BLaER1 (cell line): Measurements from ENCODE around the gene TAOK2.
A peak's percentile ranks its signal among the peaks of the same experiment; 100 is the strongest.

Source experiments
- H3K27ac ChIP-seq: shearing (Covaris generic); formaldehyde crosslinking; 2 replicates; pipeline ENCODE4 v1.8.1; 2022
- H3K27me3 ChIP-seq: shearing (Covaris generic); formaldehyde crosslinking; 2 replicates; pipeline ENCODE4 v1.8.1; 2022
- H3K36me3 ChIP-seq: shearing (Covaris generic); formaldehyde crosslinking; 2 replicates; pipeline ENCODE4 v1.8.1; 2022
- H3K4me1 ChIP-seq: shearing (Covaris generic); formaldehyde crosslinking; 2 replicates; pipeline ENCODE4 v1.8.1; 2022
- H3K4me2 ChIP-seq: shearing (Covaris generic); formaldehyde crosslinking; 2 replicates; pipeline ENCODE4 v1.8.1; 2022
- H3K4me3 ChIP-seq: shearing (Covaris generic); formaldehyde crosslinking; 2 replicates; pipeline ENCODE4 v1.8.1; 2022
- H3K9ac ChIP-seq: shearing (Covaris generic); formaldehyde crosslinking; 2 replicates; pipeline ENCODE4 v1.8.1; 2022
- H3K9me3 ChIP-seq: shearing (Covaris generic); formaldehyde crosslinking; 2 replicates; pipeline ENCODE4 v1.8.1; 2022
- H4K20me1 ChIP-seq: shearing (Covaris generic); formaldehyde crosslinking; 2 replicates; pipeline ENCODE4 v1.8.1; 2022
- Cebpa-rat ChIP-seq: shearing (Covaris generic); IDR thresholded peaks from 2 replicates; pipeline ENCODE4 v1.8.1; 2022

TAOK2 gene

DNA sequence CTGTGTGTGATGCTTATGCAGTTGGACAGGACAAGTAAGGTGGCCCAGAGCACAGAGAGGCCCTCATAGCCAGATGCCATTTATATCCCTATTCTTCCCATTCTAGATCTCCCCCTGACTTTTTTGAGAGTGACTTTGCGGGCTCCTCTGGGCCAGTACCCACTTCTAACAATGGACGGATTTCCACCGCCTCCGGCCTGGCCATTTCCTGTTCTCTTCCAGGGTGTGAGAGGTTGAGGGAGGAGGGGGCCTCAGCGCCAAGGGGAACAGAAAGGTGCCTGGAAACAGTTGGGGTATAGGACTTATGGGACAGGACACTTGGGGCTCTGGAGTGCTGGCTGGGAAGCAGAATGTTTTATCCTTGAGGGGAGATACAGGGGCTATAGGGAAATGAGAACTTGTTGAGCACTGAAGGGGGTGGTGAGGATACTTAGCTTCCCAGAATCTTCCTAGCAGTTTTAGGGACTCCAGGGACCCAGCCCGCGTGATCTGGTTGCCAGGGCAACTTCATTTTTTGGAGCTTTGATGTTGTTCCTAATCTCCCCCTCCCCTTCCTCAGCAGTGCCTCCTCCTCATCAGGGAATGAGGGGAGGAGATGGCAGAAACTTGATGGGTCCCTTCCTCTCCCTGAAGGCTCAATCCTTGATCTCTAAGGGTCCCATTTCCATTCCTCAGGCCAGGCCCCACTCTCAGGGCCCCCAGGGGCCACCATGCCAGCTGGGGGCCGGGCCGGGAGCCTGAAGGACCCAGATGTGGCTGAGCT lies 3.6 kb downstream of the TAOK2 start:
- Histone ChIP-seq H3K36me3 (peaks cover 62% of the 10 kb centered on the region), H3K4me1 (peaks cover 49% of the 10 kb centered on the region), H4K20me1 (peaks cover 54% of the 10 kb centered on the region), H3K27ac (peak overlapping the region; percentile 12; the same call in 1 of the 2 replicates), H3K4me3 (no peak overlapping the region), H3K4me2 (peak overlapping the region; percentile 98), H3K9ac (peak overlapping the region; percentile 86), H3K27me3 (no peaks in the 10 kb centered on the region), H3K9me3 (no peaks in the 10 kb centered on the region; the same call in 1 of the 2 replicates)
- no peak for TF ChIP-seq Cebpa-rat

DNA sequence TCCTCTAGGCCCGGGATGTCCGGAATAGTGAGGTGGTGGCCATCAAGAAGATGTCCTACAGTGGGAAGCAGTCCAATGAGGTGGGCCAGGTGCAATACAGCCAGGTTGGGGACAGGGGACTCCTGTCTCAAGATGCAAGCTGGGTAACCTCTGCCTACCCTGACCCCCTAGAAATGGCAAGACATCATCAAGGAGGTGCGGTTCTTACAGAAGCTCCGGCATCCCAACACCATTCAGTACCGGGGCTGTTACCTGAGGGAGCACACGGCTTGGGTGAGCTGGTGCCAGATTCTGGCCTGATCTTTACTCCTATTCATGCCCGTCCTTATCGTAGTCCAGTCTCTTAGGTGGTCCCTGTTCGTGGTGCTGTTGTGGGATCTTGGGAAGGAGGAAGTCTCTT lies 4.4 kb downstream of the TAOK2 start:
- H3K9me3 ChIP-seq = no peaks in the 10 kb centered on the region
- peak overlapping the region; percentile 98; the same call in 1 of the 2 replicates for H3K4me2 ChIP-seq
- H4K20me1 ChIP-seq = peaks cover 54% of the 10 kb centered on the region
- H3K4me1 ChIP-seq = peaks cover 45% of the 10 kb centered on the region
- no peak overlapping the region for H3K4me3 ChIP-seq
- H3K36me3 ChIP-seq = peaks cover 65% of the 10 kb centered on the region
- TF ChIP-seq Cebpa-rat = no peak
- no peak overlapping the region for H3K27ac ChIP-seq
- no peaks in the 10 kb centered on the region for H3K27me3 ChIP-seq
- H3K9ac ChIP-seq = no peak overlapping the region

DNA sequence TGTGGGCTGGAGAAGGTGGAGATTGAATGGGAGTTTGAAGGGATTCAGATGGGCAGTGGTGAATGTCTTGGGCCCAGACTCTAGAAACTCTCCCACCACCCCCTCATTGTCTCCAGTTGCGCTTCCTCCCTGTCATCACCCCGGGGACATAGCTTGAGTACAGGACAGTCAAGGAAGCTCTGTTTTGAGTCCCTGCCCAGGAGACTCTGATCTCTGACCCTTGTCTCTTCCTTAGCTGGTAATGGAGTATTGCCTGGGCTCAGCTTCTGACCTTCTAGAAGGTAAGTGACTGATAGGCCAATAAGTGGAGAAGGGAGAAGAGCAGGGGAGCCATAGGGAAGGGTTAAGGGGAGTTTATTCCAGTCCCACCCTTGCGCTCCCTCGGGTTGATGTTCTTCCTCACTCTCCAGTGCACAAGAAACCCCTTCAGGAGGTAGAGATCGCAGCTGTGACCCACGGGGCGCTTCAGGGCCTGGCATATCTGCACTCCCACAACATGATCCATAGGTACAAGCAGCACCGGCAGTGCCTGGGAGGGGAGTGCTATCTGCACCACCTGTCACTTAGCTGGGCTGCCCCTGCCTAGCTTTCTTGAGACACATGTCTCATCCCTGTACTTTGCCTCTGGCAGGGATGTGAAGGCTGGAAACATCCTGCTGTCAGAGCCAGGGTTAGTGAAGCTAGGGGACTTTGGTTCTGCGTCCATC lies 5.0 kb downstream of the TAOK2 start:
- Histone ChIP-seq H3K9ac (no peak overlapping the region), H3K4me2 (no peak overlapping the region), H3K4me3 (no peak overlapping the region), H3K27me3 (no peaks in the 10 kb centered on the region), H4K20me1 (peaks cover 59% of the 10 kb centered on the region), H3K9me3 (no peaks in the 10 kb centered on the region), H3K27ac (no peak overlapping the region), H3K4me1 (peaks cover 42% of the 10 kb centered on the region), H3K36me3 (peaks cover 71% of the 10 kb centered on the region)
- TF ChIP-seq Cebpa-rat = no peak

DNA sequence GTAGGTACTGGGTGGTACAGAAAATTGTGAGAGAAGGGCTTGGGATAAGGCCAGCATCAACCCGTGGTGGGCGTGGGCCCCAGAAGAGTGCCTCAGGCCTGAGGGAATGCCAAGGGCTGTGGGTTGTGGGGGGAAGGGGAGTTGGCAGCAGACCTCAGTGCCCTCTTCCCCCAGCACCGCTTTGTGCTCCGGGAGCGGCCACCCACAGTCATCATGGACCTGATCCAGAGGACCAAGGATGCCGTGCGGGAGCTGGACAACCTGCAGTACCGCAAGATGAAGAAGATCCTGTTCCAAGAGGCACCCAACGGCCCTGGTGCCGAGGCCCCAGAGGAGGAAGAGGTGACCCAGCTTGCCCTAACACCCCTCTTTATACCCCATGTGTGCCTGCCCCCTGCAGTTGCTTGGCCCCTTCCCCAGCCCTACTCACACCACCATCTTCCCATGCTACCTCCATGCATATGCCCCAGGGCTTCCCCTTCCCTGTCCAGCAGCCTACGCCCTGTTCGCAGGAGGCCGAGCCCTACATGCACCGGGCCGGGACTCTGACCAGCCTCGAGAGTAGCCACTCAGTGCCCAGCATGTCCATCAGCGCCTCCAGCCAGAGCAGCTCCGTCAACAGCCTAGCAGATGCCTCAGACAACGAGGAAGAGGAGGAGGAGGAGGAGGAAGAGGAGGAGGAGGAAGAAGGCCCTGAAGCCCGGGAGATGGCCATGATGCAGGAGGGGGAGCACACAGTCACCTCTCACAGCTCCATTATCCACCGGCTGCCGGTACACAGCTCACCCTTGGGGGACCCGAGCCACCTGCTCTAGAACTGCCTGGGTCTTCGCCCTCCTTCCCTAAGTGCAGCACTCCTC lies 9.1 kb downstream of the TAOK2 start:
- no peak overlapping the region for H3K9ac ChIP-seq
- H3K4me1 ChIP-seq = peaks cover 9% of the 10 kb centered on the region
- no peak overlapping the region for H3K27ac ChIP-seq
- no peak overlapping the region for H3K4me3 ChIP-seq
- no peaks in the 10 kb centered on the region for H3K9me3 ChIP-seq
- H3K36me3 ChIP-seq = peaks cover 100% of the 10 kb centered on the region
- H3K4me2 ChIP-seq = no peak overlapping the region
- TF ChIP-seq Cebpa-rat = no peak
- no peaks in the 10 kb centered on the region for H3K27me3 ChIP-seq
- H4K20me1 ChIP-seq = peaks cover 27% of the 10 kb centered on the region

DNA sequence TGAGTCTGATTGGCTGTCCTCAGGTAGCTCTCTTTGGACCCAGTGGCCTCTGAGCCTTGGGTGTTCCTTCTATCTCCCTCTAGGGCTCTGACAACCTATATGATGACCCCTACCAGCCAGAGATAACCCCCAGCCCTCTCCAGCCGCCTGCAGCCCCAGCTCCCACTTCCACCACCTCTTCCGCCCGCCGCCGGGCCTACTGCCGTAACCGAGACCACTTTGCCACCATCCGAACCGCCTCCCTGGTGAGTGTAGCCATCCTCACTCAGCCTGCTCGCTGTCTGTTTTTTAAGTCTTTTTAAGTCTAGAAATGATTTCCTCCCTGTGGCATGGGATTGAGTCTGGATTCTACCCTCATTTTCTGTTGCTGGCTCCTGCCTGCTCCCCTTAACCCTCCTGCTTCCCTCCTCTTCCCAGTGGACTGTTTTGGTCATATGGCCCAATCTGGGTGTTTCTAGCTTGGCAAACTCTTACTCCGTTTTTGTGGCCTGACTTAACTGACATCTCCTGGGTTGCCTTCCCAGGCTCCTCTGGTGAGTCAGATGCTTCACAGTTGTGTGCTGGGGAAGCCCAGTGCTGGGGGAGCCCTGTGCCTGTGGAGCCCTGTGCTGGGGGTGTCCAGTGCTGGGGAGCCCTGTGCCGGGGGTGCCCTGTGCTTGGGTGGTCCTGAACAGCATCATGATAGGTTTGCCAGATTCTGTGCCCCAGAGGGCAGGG lies 9.9 kb downstream of the TAOK2 start:
- peaks cover 100% of the 10 kb centered on the region for H3K36me3 ChIP-seq
- peaks cover under 1% of the 10 kb centered on the region; the same call in 1 of the 2 replicates for H3K4me1 ChIP-seq
- no peaks in the 10 kb centered on the region for H3K27me3 ChIP-seq
- no peak overlapping the region for H3K9ac ChIP-seq
- TF ChIP-seq Cebpa-rat = no peak
- H3K27ac ChIP-seq = no peak overlapping the region
- peaks cover 19% of the 10 kb centered on the region for H4K20me1 ChIP-seq
- no peak overlapping the region for H3K4me3 ChIP-seq
- H3K4me2 ChIP-seq = no peak overlapping the region
- H3K9me3 ChIP-seq = no peaks in the 10 kb centered on the region

DNA sequence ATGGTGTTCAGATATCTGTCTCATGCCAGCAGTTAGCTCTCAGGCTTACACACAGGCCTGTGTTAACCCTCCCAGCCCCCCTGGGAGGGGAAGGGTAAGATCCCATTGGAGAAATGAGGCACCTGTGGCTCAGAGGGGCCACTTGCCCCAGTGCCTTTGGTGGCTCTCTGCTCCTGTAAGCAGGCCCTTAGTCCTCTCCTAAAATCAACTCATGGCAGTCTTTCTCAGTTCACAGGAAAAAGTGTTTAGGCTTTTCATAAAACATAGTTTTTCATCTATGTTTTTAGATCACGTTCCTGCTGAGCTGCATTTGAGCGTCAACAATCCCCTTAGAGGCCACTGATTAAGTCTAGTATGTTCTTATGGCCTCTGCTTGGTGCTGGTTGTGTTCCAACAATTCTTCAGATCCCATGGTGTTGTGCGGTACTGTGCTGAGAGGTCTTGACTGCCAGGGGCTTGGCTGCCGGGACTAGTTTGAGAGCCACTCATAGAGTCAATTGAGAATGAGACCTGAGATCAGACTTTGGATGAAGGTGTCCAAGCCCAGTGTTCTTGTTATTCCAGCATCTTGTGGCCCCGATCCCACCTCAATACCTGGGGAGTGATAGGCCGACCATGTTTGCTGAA lies 10.6 kb downstream of the TAOK2 start:
- peaks cover 100% of the 10 kb centered on the region for H3K36me3 ChIP-seq
- H3K4me3 ChIP-seq = no peak overlapping the region
- H3K27me3 ChIP-seq = no peaks in the 10 kb centered on the region
- no peak overlapping the region for H3K9ac ChIP-seq
- H3K9me3 ChIP-seq = no peaks in the 10 kb centered on the region
- no peaks in the 10 kb centered on the region for H3K4me1 ChIP-seq
- H3K4me2 ChIP-seq = no peak overlapping the region
- no peak overlapping the region for H3K27ac ChIP-seq
- peaks cover 13% of the 10 kb centered on the region; the same call in 1 of the 2 replicates for H4K20me1 ChIP-seq
- no peak for TF ChIP-seq Cebpa-rat

DNA sequence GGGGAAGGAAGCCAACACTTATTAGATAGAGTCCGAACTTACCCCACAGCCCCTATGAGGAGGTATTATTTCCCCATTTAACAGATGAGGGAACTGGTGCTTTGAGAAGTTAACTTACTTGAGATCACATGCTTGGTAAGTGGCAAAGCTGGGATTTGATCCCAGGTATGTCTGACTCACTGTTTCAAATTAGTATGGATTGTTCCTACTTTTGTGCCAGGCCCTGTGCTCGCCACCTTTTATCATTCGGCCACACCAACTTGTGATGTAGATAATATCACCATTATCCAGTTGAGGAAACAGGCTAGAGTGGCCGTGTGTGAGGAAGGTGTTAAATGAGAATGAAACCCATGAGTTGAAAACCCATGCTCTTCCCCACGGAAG lies 11.1 kb downstream of the TAOK2 start:
- Histone ChIP-seq H3K36me3 (peaks cover 100% of the 10 kb centered on the region), H3K4me2 (no peak overlapping the region), H4K20me1 (peaks cover 8% of the 10 kb centered on the region; the same call in 1 of the 2 replicates), H3K9ac (no peak overlapping the region), H3K4me1 (no peaks in the 10 kb centered on the region), H3K27me3 (no peaks in the 10 kb centered on the region), H3K27ac (no peak overlapping the region), H3K9me3 (no peaks in the 10 kb centered on the region), H3K4me3 (no peak overlapping the region)
- TF ChIP-seq Cebpa-rat = no peak

DNA sequence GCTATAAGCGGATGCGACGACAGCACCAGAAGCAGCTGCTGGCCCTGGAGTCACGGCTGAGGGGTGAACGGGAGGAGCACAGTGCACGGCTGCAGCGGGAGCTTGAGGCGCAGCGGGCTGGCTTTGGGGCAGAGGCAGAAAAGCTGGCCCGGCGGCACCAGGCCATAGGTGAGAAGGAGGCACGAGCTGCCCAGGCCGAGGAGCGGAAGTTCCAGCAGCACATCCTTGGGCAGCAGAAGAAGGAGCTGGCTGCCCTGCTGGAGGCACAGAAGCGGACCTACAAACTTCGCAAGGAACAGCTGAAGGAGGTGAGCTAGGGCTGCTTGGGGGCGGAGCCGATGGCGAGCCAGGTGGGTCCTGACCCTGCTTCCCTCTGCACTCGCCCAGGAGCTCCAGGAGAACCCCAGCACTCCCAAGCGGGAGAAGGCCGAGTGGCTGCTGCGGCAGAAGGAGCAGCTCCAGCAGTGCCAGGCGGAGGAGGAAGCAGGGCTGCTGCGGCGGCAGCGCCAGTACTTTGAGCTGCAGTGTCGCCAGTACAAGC lies 11.7 kb downstream of the TAOK2 start:
- no peak overlapping the region for H3K4me3 ChIP-seq
- H3K4me1 ChIP-seq = no peaks in the 10 kb centered on the region
- no peaks in the 10 kb centered on the region for H3K9me3 ChIP-seq
- peaks cover 8% of the 10 kb centered on the region; the same call in 1 of the 2 replicates for H4K20me1 ChIP-seq
- no peak for TF ChIP-seq Cebpa-rat
- H3K9ac ChIP-seq = 0 out of 2 replicates have a peak overlapping the region, but pooled peaks have one; percentile 29
- H3K27ac ChIP-seq = no peak overlapping the region
- no peaks in the 10 kb centered on the region for H3K27me3 ChIP-seq
- H3K36me3 ChIP-seq = peaks cover 100% of the 10 kb centered on the region
- no peak overlapping the region for H3K4me2 ChIP-seq
